Measurements from ENCODE around the gene PIGK. TPM values are rescaled to one million over a fixed set of nuclear protein-coding genes. Genes with fewer than 3 reads are reported as not detected.

The PIGK gene
- total and polyA plus RNA-seq, 10 of the 15 experiments (the other 5 are each of a cell fraction or from before 2014, with no cell fraction given) = 9.1 to 27.4 (median 16.9) TPM

- TF ChIP-seq BHLHE40 (IDR thresholded peaks at IDR 0.05; ENCODE audit: borderline replicate concordance in 1 of 2, low read depth in 2 of 2, low read length in 1 of 2) (no peak), HDAC2 (IDR thresholded peaks at IDR 0.05) (no peak), STAT1 (conservative IDR thresholded peaks at IDR 0.05) (no peak), POLR2A (IDR thresholded peaks at IDR 0.05; ENCODE audit: low read depth, low read length) (no peak), BCL11A (IDR thresholded peaks at IDR 0.05; ENCODE audit: low read depth, low read length) (no peak)
- TF ChIP-seq, protein P1, sequence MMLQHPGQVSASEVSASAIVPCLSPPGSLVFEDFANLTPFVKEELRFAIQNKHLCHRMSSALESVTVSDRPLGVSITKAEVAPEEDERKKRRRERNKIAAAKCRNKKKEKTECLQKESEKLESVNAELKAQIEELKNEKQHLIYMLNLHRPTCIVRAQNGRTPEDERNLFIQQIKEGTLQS (IDR thresholded peaks at IDR 0.05; ENCODE audit: borderline replicate concordance, extremely low read depth, low read depth, low read length) = no peak
Observed at GRCh38 chr1:77068013-77068412, 151.2 kb downstream of the PIGK start.

DNA sequence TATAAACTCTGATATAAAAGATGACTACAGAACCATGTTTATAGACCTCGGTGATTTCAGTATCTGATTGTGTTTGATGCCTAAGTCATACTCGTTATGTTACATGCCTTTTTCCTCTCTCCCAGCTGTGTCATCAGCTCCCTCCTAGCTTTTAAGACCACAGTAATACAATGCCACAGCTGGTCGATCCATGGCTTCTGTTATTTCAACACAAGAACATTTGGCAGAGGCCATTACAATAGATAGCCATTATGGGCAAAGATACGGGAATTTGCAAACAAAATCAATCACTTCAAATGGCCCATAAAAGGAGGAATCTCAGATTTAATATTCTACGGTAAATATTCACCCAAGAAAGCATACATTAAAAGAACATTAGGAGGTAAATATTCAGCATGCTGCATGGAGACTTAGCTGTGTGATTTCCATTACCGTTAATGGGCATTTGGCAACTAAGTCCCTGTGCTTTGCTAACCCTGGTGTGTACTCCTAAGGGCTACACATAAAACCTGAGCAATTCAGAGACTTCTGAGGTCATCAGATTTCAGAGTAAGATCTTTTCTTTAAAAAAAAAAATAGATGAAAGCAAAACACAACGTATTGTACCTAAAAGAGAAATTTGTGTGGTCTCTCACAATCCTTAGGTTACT, 153.4 kb downstream of the PIGK start:
- FAIRE-seq = no peak
- no peak for ATAC-seq
- TF ChIP-seq FOS (IDR thresholded peaks at IDR 0.05; ENCODE audit: borderline replicate concordance, extremely low read depth, insufficient read length) (no peak), ATF7 (IDR thresholded peaks at IDR 0.05; ENCODE audit: low read depth) (no peak), TAF1 (IDR thresholded peaks at IDR 0.05; ENCODE audit: borderline replicate concordance, low read depth, low read length) (no peak)
- intact Hi-C loops (cut with micrococcal nuclease; ENCODE audit: unreplicated experiment) (no loop called here), in situ Hi-C loops (cut with MboI) (no loop called here)
- ChIA-PET POLR2A (no interaction called here), SMC1A (ENCODE audit: uncharacterized antibody, unreplicated experiment) (no interaction called here), RAD21 (ENCODE audit: unreplicated experiment) (interaction anchor here (1.5 kb wide), 1 partner anchor 117 kb away, joined by 4 read pairs; no protein-coding TSS in a partner anchor), CTCF (no interaction called here)
- DNase-seq (ENCODE audit: low read depth, low spot score) = no peak
- Histone ChIP-seq H3K4me1 (ENCODE audit: control insufficient read depth, insufficient read depth, low read length) (no peaks in the 10 kb centered on the region), H3K9ac (ENCODE audit: control insufficient read depth, insufficient read depth, low read length) (no peak overlapping the region), H3K4me3 (no peak overlapping the region), H3K9me3 (replicated peaks; ENCODE audit: control insufficient read depth, insufficient read depth, low read length) (no peaks in the 10 kb centered on the region), H3K27me3 (replicated peaks in 1 of 2; ENCODE audit: control insufficient read depth in 2 of 2, insufficient read depth in 2 of 2, low read length in 1 of 2) (no peaks in the 10 kb centered on the region), H3K36me3 (ENCODE audit: control insufficient read depth in 2 of 2, insufficient read depth in 2 of 2, low read length in 1 of 2) (no peaks in the 10 kb centered on the region), H3K4me2 (ENCODE audit: control insufficient read depth, insufficient read depth) (no peak overlapping the region), H4K20me1 (ENCODE audit: control insufficient read depth, insufficient read depth) (no peaks in the 10 kb centered on the region), H3K27ac (ENCODE audit: control insufficient read depth, insufficient read depth) (no peak overlapping the region), H3K79me2 (ENCODE audit: control insufficient read depth, insufficient read depth, low read length) (no peaks in the 10 kb centered on the region), H2AFZ (ENCODE audit: control insufficient read depth, low read depth, low read length) (no peak overlapping the region)
- WGBS (ENCODE audit: insufficient coverage, insufficient replicate concordance, low lambda C conversion rate, missing lambda C conversion rate) = 33% methylated on average over 7 of the region's 7 CpGs
- BruUV-seq (replicated peaks) = no TSS peak

More at GRCh38 chr1:77068013-77068412, 151.2 kb downstream of the PIGK start:
- FAIRE-seq = no peak
- H3K36me3 ChIP-seq (ENCODE audit: control insufficient read depth in 2 of 2, insufficient read depth in 2 of 2, low read length in 1 of 2) = no peaks in the 10 kb centered on the region
- ChIA-PET RAD21 (ENCODE audit: unreplicated experiment) (no interaction called here), SMC1A (ENCODE audit: uncharacterized antibody, unreplicated experiment) (interaction anchor here (1.2 kb wide), 1 partner anchor 51 kb away, joined by 4 read pairs; no protein-coding TSS in a partner anchor), POLR2A (no interaction called here), CTCF (no interaction called here)
- H3K27ac ChIP-seq (ENCODE audit: control insufficient read depth, insufficient read depth) = no peak overlapping the region
- no TSS peak for BruUV-seq (replicated peaks)
- DNase-seq (ENCODE audit: low read depth, low spot score) = no peak
- in situ Hi-C loops (cut with MboI) (no loop called here), intact Hi-C loops (cut with micrococcal nuclease; ENCODE audit: unreplicated experiment) (no loop called here)
- no peaks in the 10 kb centered on the region for H3K4me1 ChIP-seq (ENCODE audit: control insufficient read depth, insufficient read depth, low read length)
- H3K27me3 ChIP-seq (replicated peaks in 1 of 2; ENCODE audit: control insufficient read depth in 2 of 2, insufficient read depth in 2 of 2, low read length in 1 of 2) = no peaks in the 10 kb centered on the region
- H3K4me3 ChIP-seq = no peak overlapping the region
- WGBS (ENCODE audit: insufficient coverage, insufficient replicate concordance, low lambda C conversion rate, missing lambda C conversion rate) = 42% methylated on average over 2 of the region's 2 CpGs
- no peak overlapping the region for H3K9ac ChIP-seq (ENCODE audit: control insufficient read depth, insufficient read depth, low read length)
- H3K4me2 ChIP-seq (ENCODE audit: control insufficient read depth, insufficient read depth) = no peak overlapping the region
- H3K9me3 ChIP-seq (replicated peaks; ENCODE audit: control insufficient read depth, insufficient read depth, low read length) = no peaks in the 10 kb centered on the region
- H3K79me2 ChIP-seq (ENCODE audit: control insufficient read depth, insufficient read depth, low read length) = no peaks in the 10 kb centered on the region
- H2AFZ ChIP-seq (ENCODE audit: control insufficient read depth, low read depth, low read length) = no peak overlapping the region
- no peaks in the 10 kb centered on the region for H4K20me1 ChIP-seq (ENCODE audit: control insufficient read depth, insufficient read depth)
- no peak for ATAC-seq

All from GM12878 (cell line).